Fibroblast of mammary gland (primary cell): ENCODE results near the gene C4BPB.

ENCODE experiments used
- DNase-seq: peaks from one replicate; pipeline ENCODE4 v3.0.0-alpha.2; 2010; ENCODE audit warnings: low read depth
- H3K4me3 ChIP-seq: 2 replicates; pipeline ENCODE4 v1.5.1; 2011; ENCODE audit warnings: low read depth, mild to moderate bottlenecking, low read length, moderate library complexity; ENCODE audit not compliant: control insufficient read depth
- TF ChIP-seq, protein P1 (sequence below): conservative IDR thresholded peaks from 2 replicates; pipeline ENCODE4 v1.5.1; 2011; ENCODE audit warnings: low read depth, low read length, inconsistent platforms; ENCODE audit not compliant: control insufficient read depth, insufficient read depth

The C4BPB gene

DNA sequence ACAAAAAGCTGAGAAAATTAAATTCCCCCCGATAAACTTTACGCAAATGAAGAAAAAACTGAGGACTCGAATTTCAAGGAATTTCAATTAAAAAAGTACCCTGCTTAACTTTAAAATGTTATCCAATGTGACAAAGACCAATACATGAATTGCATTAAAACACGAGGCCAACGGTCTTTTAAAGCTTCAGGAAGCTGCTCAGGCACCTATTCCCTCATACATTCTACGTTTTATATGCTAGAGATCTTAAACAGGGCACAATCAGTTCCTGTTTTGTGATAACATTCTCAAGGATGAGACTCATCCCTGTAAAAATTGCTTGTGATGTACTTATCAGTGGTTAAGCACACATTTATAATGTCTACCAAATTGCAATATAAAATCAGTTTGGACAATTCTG, 40.6 kb upstream of the C4BPB start:
- DNase-seq: no peak
- TF ChIP-seq, protein P1, sequence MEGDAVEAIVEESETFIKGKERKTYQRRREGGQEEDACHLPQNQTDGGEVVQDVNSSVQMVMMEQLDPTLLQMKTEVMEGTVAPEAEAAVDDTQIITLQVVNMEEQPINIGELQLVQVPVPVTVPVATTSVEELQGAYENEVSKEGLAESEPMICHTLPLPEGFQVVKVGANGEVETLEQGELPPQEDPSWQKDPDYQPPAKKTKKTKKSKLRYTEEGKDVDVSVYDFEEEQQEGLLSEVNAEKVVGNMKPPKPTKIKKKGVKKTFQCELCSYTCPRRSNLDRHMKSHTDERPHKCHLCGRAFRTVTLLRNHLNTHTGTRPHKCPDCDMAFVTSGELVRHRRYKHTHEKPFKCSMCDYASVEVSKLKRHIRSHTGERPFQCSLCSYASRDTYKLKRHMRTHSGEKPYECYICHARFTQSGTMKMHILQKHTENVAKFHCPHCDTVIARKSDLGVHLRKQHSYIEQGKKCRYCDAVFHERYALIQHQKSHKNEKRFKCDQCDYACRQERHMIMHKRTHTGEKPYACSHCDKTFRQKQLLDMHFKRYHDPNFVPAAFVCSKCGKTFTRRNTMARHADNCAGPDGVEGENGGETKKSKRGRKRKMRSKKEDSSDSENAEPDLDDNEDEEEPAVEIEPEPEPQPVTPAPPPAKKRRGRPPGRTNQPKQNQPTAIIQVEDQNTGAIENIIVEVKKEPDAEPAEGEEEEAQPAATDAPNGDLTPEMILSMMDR: no peak
- no peak overlapping the region for H3K4me3 ChIP-seq

DNA sequence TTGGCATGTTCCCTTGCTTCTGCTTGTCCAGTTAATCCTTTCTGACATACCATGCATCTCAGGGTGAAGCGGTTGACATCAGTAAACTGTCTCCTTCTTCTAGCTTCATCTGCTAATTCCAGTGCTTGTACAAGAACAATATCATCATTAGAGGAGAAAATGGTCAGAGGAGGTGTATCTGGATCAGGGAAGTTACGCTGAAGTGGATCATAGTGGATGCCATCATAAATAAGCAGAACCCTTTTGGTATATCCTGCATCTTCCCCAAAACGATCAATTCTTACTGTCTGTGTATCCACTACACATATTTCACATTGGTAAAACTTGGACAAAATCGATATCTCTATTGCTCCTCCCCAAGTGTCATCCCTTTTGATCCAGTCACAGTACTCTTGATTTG, 39.6 kb upstream of the C4BPB start:
- TF ChIP-seq, protein P1: no peak
- H3K4me3 ChIP-seq: no peak overlapping the region
- no peak for DNase-seq

DNA sequence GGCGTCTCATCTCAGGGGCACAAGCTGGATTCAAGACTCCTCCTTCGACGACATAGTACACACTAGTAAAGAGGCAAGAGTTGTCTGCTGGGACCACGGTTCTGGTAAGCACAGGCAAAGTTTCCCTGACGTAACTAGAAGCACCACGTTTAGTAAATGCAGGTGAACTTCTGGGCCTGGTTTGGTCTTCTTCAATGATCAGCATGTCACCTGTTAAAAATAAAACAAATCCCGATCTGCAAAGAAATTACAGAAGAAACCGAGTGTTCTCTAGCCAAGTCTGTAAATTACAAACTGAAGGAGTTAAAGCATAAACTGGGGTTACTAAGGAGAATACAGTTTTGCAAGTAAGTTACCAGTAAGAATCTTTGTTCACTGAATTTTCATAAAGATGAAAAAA, 39.1 kb upstream of the C4BPB start:
- peak overlapping the region; percentile 96 for H3K4me3 ChIP-seq
- TF ChIP-seq, protein P1: no peak
- DNase-seq: no peak

DNA sequence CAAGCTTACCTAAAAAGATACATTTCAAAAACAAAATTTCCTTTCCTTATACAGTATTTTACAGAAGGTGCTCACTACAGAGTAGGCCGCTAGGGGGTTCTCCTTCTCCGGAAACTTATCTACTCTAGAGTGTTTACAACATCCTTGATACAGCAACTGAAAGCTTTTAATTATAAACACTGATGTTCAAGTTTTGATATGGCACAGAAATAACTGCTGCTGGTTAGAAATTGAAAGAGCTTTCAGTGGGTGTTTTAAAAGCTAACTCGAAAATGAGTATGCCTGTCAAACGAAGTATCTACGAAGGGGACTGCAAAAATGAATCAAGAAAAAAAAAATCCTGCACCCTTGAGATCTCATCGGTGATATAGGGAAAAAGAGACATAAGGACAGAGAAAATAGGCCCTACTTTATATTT, 38.7 kb upstream of the C4BPB start:
- H3K4me3 ChIP-seq: peak overlapping the region; percentile 96
- DNase-seq: peak; percentile 63

DNA sequence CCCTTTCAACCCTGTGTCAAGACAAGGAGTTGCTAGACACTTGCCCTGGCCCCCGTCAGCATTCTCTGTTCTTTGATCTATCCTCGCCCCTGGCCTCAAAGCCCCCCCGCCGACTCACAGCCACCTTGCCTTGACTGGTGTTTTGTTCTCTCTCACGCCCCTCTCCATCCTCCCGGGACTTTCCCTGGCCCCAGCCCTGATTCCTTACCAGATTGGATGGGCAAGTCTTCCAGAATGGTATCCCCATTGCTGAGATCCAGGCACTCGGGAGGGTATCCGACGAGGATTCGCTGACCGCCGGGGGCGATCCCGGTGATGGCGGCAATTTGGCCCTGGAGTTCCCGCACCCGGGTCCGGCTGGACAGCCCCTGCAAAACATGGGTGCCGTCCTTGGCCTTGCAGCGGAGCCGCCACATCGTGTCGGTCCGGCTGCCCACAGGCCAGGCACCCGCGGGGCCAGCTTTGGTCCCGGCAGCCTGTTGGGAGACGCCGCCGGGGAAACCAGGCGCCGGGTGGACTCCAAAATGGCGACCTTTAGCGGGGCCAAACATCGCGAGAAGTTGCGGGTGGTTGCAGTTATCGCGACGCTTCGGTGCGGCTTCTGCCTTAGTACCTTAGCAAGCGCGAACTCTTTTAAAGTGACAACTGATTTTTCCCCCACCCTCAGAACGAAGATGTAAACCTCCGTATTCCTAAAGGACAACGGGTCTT, 38.0 kb upstream of the C4BPB start:
- H3K4me3 ChIP-seq: peak overlapping the region; percentile 96
- DNase-seq: peak; percentile 91
- TF ChIP-seq, protein P1: no peak

More for the DNA sequence above, 38.7 kb upstream of the C4BPB start:
- TF ChIP-seq, protein P1: peak; percentile 87

DNA sequence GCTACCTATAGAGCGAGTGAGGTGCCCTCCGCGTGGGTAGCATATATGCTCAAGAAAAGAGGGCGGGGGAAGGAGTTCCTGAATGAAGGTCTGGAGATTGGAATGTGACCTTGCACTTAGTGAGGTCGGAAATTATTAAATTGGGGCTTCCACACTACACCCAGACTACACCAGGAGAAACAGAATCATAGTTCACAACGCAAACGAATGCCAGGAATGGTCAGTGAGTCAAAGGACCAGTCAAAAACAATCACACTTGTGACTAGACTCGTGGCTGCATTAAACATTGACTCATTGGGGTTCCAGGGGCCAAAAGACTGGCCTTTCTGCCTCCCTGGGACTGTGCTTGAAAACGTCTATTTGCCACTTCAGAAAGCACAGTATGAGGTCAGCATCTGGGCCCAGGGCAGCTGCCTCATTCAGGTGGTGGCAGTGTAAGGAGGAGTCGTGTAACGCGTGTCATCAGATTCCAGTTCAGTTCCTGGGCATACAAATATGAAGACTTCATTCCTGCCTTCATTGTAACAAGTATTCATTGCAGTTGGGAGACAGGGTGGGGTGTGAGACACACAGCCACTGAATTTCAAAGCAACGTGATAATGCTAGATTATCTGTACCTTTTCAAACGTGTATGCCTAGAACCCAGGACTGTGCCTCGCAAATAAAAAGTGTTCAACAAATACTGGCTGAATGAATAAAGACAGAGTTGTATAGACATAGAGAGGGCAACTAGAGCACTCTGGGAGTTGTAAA, 37.3 kb upstream of the C4BPB start, which contains the start of gene YOD1:
Gene YOD1, minus strand, starts transcription at position 18 of the 753 bp plus-strand sequence. CDS start 178 bp downstream, outside the sequence.
- DNase-seq: peak; percentile 88
- TF ChIP-seq, protein P1: no peak
- H3K4me3 ChIP-seq: peak within 1 kb of the TSS; percentile 96
